ENCODE measurements around the gene OR1J4. TPM values are rescaled to one million over a fixed set of nuclear protein-coding genes. Genes with fewer than 3 reads are reported as not detected.

Gene OR1J4, protein sequence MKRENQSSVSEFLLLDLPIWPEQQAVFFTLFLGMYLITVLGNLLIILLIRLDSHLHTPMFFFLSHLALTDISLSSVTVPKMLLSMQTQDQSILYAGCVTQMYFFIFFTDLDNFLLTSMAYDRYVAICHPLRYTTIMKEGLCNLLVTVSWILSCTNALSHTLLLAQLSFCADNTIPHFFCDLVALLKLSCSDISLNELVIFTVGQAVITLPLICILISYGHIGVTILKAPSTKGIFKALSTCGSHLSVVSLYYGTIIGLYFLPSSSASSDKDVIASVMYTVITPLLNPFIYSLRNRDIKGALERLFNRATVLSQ
- not detected for polyA plus RNA-seq (2013, experiment 1 of 2)
- not detected for polyA plus RNA-seq (2013, experiment 2 of 2)

DNA sequence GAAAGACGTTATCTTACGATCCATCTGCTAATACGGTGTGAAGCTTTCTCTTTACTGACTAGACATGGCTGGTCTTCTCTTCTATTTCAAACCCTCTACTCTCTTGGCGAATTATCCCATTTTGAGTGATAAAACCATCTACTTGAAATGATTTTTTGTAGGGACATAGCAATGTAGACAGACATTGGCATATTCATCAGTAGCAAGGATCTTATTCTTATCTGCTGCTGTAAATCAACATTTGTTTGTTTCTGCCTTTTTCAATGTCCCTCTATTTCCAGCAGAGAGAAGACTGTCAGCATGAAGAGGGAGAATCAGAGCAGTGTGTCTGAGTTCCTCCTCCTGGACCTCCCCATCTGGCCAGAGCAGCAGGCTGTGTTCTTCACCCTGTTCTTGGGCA, at the start of gene OR1J4:
Gene OR1J4, plus strand, starts transcription at position 301 of the 400 bp plus-strand sequence. Its CDS starts 0 bp downstream, at position 301.
- no peaks in the 10 kb centered on the region for H3K36me3 ChIP-seq (ENCODE audit: insufficient read depth, low read length)
- no peak within 1 kb of the TSS for H3K4me3 ChIP-seq (ENCODE audit: low read length)
- 68% methylated on average over 4 of the region's 4 CpGs for WGBS
- no peak within 1 kb of the TSS for H3K9ac ChIP-seq (ENCODE audit: low read depth, low read length)
- H3K4me1 ChIP-seq (ENCODE audit: insufficient read depth, low read length), result no peaks in the 10 kb centered on the region
- H3K27me3 ChIP-seq (ENCODE audit: insufficient read depth, low read length), result peaks cover 6% of the 10 kb centered on the region; the same call in 1 of the 2 replicates
- H3K27ac ChIP-seq (ENCODE audit: low read depth, low read length), result no peak within 1 kb of the TSS
- peaks cover 30% of the 10 kb centered on the region for H3K9me3 ChIP-seq (ENCODE audit: insufficient read depth, low read depth, low read length)

DNA sequence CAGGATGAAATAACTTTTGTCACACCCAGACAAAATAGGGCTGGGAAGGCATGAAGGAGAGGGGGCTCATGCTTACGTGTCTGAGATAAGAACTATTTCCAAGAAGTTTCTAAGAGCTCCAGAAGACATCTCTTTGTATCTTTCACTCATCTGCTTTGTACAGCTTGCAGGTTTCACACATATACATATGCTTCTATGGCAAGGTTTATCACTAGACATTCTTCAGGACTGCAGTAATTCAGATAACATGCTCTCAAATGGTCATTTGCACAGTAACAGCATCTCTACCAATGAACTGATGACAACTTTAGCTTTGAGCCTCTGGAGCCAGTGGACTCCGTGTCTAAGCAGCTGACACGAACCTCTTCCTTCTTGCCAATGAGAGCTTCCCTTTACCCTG, 44.4 kb upstream of the OR1J4 start:
- Histone ChIP-seq H3K36me3 (ENCODE audit: insufficient read depth, low read length) (no peaks in the 10 kb centered on the region), H3K9me3 (ENCODE audit: insufficient read depth, low read depth, low read length) (no peaks in the 10 kb centered on the region; the same call in 1 of the 2 replicates)

DNA sequence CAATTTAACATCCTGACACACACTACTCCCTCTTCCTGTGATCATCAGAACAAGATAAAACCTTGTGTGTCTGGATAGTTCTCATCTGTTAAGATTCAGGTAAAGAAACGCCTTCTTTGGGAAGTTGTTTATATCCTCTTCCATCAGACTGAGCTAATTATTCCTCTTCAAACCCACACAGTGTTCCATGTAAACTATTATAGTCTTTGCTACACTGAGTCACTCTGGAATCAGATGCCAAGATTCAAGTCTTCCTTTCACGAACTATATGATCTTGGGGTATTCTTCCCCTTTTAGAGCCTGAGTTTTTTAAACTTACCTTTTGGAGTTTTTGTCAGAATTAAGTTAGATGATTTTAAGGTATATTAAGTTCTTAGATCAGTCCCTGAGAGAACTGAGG, 43.2 kb upstream of the OR1J4 start:
- H3K27me3 ChIP-seq (ENCODE audit: insufficient read depth, low read length), result peaks cover 7% of the 10 kb centered on the region
- no peaks in the 10 kb centered on the region; the same call in 1 of the 2 replicates for H3K9me3 ChIP-seq (ENCODE audit: insufficient read depth, low read depth, low read length)
- no peak overlapping the region for H3K9ac ChIP-seq (ENCODE audit: low read depth, low read length)
- H3K27ac ChIP-seq (ENCODE audit: low read depth, low read length), result no peak overlapping the region
- whole genome bisulfite sequencing, result 83% methylated on average over 2 of the region's 2 CpGs
- H3K36me3 ChIP-seq (ENCODE audit: insufficient read depth, low read length), result no peaks in the 10 kb centered on the region
- H3K4me1 ChIP-seq (ENCODE audit: insufficient read depth, low read length), result no peaks in the 10 kb centered on the region
- no peak overlapping the region for H3K4me3 ChIP-seq (ENCODE audit: low read length)

More for the DNA sequence above, 44.4 kb upstream of the OR1J4 start:
- Histone ChIP-seq H3K27ac (ENCODE audit: low read depth, low read length) (no peak overlapping the region), H3K27me3 (ENCODE audit: insufficient read depth, low read length) (peaks cover 7% of the 10 kb centered on the region), H3K4me1 (ENCODE audit: insufficient read depth, low read length) (no peaks in the 10 kb centered on the region), H3K4me3 (ENCODE audit: low read length) (no peak overlapping the region), H3K9ac (ENCODE audit: low read depth, low read length) (no peak overlapping the region)
- 66% methylated on average over 3 of the region's 3 CpGs for WGBS

DNA sequence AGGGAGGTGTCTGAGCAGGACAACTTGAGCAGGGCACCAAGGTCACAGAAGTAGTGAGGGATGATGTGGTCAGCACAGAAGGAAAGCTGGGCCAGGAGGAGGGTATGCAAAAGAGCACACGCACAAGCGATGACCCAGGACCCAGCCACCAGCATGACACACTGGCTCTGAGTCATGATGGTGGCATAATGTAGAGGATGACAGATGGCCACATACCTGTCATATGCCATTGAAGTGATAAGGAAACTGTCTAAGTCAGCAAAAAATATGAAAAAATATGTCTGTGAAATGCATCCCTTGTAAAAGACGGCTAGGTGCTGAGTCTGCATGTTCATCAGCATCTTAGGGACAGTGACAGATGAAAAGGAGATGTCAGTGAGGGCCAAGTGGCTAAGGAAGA, 41.6 kb upstream of the OR1J4 start:
- Histone ChIP-seq H3K4me1 (ENCODE audit: insufficient read depth, low read length) (no peaks in the 10 kb centered on the region), H3K9me3 (ENCODE audit: insufficient read depth, low read depth, low read length) (no peaks in the 10 kb centered on the region; the same call in 1 of the 2 replicates), H3K27ac (ENCODE audit: low read depth, low read length) (no peak overlapping the region), H3K4me3 (ENCODE audit: low read length) (no peak overlapping the region), H3K9ac (ENCODE audit: low read depth, low read length) (no peak overlapping the region), H3K36me3 (ENCODE audit: insufficient read depth, low read length) (no peaks in the 10 kb centered on the region), H3K27me3 (ENCODE audit: insufficient read depth, low read length) (peaks cover 7% of the 10 kb centered on the region)
- WGBS, result 85% methylated on average over 3 of the region's 3 CpGs

DNA sequence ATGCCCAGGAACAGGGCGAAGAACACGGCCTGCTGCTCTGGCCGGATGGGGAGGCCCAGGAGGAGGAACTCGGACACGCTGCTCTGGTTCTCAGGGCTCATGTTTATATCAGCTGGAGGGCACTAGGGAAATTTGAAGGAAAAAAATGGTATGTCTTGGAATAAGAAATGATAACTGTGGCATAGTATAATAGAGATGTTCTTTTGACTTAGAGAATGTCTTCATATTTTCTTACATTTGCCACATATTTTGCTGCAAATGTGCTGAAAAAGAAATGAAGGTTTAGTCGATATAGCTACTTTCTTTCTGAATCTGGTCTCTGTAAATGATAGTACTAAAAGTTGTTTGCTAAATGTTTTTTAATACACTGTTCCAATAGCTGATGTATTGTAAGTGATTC, 41.1 kb upstream of the OR1J4 start, which contains the start of gene OR1J1:
Gene OR1J1, minus strand, starts transcription at position 101 of the 400 bp plus-strand sequence. Its CDS starts 0 bp downstream, at position 101.
- Histone ChIP-seq H3K9ac (ENCODE audit: low read depth, low read length) (no peak within 1 kb of the TSS), H3K36me3 (ENCODE audit: insufficient read depth, low read length) (no peaks in the 10 kb centered on the region), H3K4me3 (ENCODE audit: low read length) (no peak within 1 kb of the TSS), H3K9me3 (ENCODE audit: insufficient read depth, low read depth, low read length) (no peaks in the 10 kb centered on the region; the same call in 1 of the 2 replicates), H3K4me1 (ENCODE audit: insufficient read depth, low read length) (no peaks in the 10 kb centered on the region), H3K27ac (ENCODE audit: low read depth, low read length) (no peak within 1 kb of the TSS), H3K27me3 (ENCODE audit: insufficient read depth, low read length) (peaks cover 7% of the 10 kb centered on the region)
- 81% methylated on average over 6 of the region's 6 CpGs for WGBS

DNA sequence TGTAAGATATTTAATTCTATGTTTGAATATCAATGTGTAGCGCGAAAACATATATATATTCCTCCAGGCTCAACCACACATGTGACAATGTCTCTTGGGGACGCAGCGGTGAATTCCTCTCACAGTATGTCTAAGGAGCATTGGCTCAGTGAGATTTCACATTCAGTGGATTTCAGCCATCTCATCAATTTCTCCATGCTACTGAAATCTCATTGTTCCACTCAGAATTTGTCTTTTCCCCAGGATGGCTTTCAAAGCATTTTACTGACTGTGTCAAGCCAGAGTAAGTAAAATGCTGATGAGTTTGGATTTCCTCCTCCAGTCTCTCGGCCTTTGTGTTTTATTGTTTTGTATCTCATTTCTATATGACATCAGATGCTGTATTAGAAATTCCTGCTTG, 39.9 kb upstream of the OR1J4 start:
- Histone ChIP-seq H3K4me1 (ENCODE audit: insufficient read depth, low read length) (no peaks in the 10 kb centered on the region), H3K27me3 (ENCODE audit: insufficient read depth, low read length) (peaks cover 4% of the 10 kb centered on the region), H3K9ac (ENCODE audit: low read depth, low read length) (no peak overlapping the region), H3K4me3 (ENCODE audit: low read length) (no peak overlapping the region), H3K9me3 (ENCODE audit: insufficient read depth, low read depth, low read length) (no peaks in the 10 kb centered on the region; the same call in 1 of the 2 replicates), H3K27ac (ENCODE audit: low read depth, low read length) (no peak overlapping the region), H3K36me3 (ENCODE audit: insufficient read depth, low read length) (no peaks in the 10 kb centered on the region)
- WGBS, result 95% methylated on average over 5 of the region's 5 CpGs

DNA sequence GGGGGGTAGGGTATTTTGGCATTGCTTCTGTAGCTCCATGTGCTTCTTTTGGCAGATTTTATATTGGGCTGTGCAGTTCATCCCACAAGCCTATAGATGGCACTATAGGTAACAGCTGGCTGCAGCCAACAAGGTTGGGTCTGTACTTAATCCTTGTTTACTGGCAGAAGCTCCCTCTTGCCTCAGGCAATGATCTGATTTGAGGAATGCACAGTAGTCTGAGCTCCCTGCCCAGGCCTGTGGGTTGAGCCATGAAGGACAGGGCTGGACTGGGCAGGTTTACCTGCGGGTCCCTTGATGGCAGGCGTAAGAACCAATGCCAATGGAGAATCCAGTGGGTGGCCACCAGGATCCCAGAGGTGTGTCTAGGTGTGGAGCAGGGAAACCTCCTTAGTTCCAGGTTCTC, 20.1 kb upstream of the OR1J4 start:
- Histone ChIP-seq H3K27ac (ENCODE audit: low read depth, low read length) (no peak overlapping the region), H3K9ac (ENCODE audit: low read depth, low read length) (no peak overlapping the region), H3K27me3 (ENCODE audit: insufficient read depth, low read length) (no peaks in the 10 kb centered on the region), H3K4me1 (ENCODE audit: insufficient read depth, low read length) (no peaks in the 10 kb centered on the region), H3K36me3 (ENCODE audit: insufficient read depth, low read length) (no peaks in the 10 kb centered on the region), H3K9me3 (ENCODE audit: insufficient read depth, low read depth, low read length) (peaks cover 12% of the 10 kb centered on the region; the same call in 1 of the 2 replicates), H3K4me3 (ENCODE audit: low read length) (no peak overlapping the region)
- 54% methylated on average over 2 of the region's 2 CpGs for WGBS

DNA sequence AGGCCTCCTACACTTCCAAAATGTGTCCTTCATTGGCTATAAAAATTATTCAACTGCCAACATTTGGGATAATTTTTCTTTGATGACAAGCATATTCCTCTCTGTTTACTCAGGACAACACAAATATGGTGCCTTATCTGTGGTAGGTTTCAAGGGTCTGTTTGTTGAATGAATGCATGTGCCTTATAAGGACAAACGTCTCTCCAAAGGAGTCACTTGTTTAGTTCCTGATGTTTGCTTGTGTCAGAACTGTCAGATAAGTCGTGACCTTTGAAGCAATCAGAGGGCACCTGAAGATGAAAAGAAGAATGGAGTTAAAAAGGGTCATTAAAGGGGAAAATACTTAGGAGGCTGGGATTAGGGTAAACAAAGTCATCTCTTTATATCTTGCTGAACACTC, 12.0 kb upstream of the OR1J4 start:
- Histone ChIP-seq H3K9me3 (ENCODE audit: insufficient read depth, low read depth, low read length) (peaks cover 9% of the 10 kb centered on the region; the same call in 1 of the 2 replicates), H3K36me3 (ENCODE audit: insufficient read depth, low read length) (no peaks in the 10 kb centered on the region), H3K27me3 (ENCODE audit: insufficient read depth, low read length) (0 out of 2 replicates have a peak, but pooled peaks cover 3% of the 10 kb centered on the region), H3K4me3 (ENCODE audit: low read length) (no peak overlapping the region), H3K4me1 (ENCODE audit: insufficient read depth, low read length) (no peaks in the 10 kb centered on the region), H3K27ac (ENCODE audit: low read depth, low read length) (no peak overlapping the region), H3K9ac (ENCODE audit: low read depth, low read length) (no peak overlapping the region)
- WGBS, result 45% methylated on average over 2 of the region's 2 CpGs

DNA sequence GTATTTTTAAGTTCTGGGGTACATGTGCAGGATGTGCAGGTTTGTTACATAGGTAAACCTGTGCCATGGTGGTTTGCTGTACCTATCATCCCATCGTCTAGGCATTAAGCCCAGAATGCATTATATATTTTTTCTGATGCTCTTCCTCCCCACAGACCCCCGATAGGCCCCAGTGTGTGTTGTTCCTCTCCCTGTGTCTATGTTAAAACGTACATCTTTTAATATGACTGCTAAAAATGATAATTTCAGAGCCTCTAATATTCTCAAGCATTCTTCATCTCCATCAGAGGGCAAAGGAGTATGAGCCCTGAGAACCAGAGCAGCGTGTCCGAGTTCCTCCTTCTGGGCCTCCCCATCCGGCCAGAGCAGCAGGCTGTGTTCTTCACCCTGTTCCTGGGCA, 8.4 kb upstream of the OR1J4 start, which contains the start of gene OR1J2:
Gene OR1J2, plus strand, starts transcription at position 301 of the 400 bp plus-strand sequence. Its CDS starts 0 bp downstream, at position 301.
- no peak within 1 kb of the TSS for H3K9ac ChIP-seq (ENCODE audit: low read depth, low read length)
- H3K27me3 ChIP-seq (ENCODE audit: insufficient read depth, low read length), result peaks cover 8% of the 10 kb centered on the region; the same call in 1 of the 2 replicates
- H3K9me3 ChIP-seq (ENCODE audit: insufficient read depth, low read depth, low read length), result peaks cover 12% of the 10 kb centered on the region; the same call in 1 of the 2 replicates
- 77% methylated on average over 6 of the region's 6 CpGs for WGBS
- no peak within 1 kb of the TSS for H3K4me3 ChIP-seq (ENCODE audit: low read length)
- no peaks in the 10 kb centered on the region for H3K36me3 ChIP-seq (ENCODE audit: insufficient read depth, low read length)
- no peaks in the 10 kb centered on the region for H3K4me1 ChIP-seq (ENCODE audit: insufficient read depth, low read length)
- no peak within 1 kb of the TSS for H3K27ac ChIP-seq (ENCODE audit: low read depth, low read length)

DNA sequence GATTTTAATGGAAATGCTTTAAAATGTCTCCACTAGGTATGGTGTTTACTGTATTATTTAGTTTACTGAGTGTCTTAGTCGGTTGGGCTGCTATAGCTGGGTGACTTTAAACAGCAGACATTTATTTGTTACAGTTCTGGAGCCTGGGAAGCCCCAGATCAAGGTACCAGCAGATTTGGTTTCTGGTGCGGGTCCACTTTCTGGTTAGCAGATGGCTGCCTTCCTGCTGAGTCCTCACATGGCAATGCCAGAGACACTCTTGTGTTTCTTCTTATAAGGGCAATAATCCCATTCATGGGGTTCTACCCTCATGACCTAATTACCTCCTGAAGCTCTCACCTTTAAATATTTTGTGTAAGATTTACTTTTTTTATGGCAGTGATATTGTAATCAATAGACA, 715 bp upstream of the OR1J4 start:
- 52% methylated on average over 2 of the region's 2 CpGs for WGBS
- Histone ChIP-seq H3K9ac (ENCODE audit: low read depth, low read length) (no peak overlapping the region), H3K4me1 (ENCODE audit: insufficient read depth, low read length) (no peaks in the 10 kb centered on the region), H3K36me3 (ENCODE audit: insufficient read depth, low read length) (no peaks in the 10 kb centered on the region), H3K9me3 (ENCODE audit: insufficient read depth, low read depth, low read length) (peaks cover 25% of the 10 kb centered on the region), H3K27me3 (ENCODE audit: insufficient read depth, low read length) (peaks cover 6% of the 10 kb centered on the region; the same call in 1 of the 2 replicates), H3K4me3 (ENCODE audit: low read length) (no peak overlapping the region), H3K27ac (ENCODE audit: low read depth, low read length) (no peak overlapping the region)

DNA sequence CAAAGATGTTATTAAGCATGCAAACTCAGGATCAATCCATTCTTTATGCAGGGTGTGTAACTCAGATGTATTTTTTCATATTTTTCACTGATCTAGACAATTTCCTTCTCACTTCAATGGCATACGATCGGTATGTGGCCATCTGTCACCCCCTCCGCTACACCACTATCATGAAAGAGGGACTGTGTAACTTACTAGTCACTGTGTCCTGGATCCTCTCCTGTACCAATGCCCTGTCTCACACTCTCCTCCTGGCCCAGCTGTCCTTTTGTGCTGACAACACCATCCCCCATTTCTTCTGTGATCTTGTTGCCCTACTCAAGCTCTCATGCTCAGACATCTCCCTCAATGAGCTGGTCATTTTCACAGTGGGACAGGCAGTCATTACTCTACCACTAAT, 435 bp downstream of the OR1J4 start:
- H3K4me1 ChIP-seq (ENCODE audit: insufficient read depth, low read length), result no peaks in the 10 kb centered on the region
- H3K36me3 ChIP-seq (ENCODE audit: insufficient read depth, low read length), result no peaks in the 10 kb centered on the region
- no peak overlapping the region for H3K27ac ChIP-seq (ENCODE audit: low read depth, low read length)
- peaks cover 4% of the 10 kb centered on the region; the same call in 1 of the 2 replicates for H3K27me3 ChIP-seq (ENCODE audit: insufficient read depth, low read length)
- WGBS, result 90% methylated on average over 3 of the region's 3 CpGs
- no peak overlapping the region for H3K9ac ChIP-seq (ENCODE audit: low read depth, low read length)
- no peak overlapping the region for H3K4me3 ChIP-seq (ENCODE audit: low read length)
- H3K9me3 ChIP-seq (ENCODE audit: insufficient read depth, low read depth, low read length), result peaks cover 35% of the 10 kb centered on the region

Data from HUES64 (cell line).